Psoas muscle (tissue), 8 donors: ENCODE data around the gene NPR2. TPM values are rescaled to one million over a fixed set of nuclear protein-coding genes. Genes with fewer than 3 reads are reported as not detected.

Experiments
- ATAC-seq, 4 donors: fragments of 200-7000 bp; cut with Tn5 transposase; one replicate each; pipeline ENCODE4 v1.9.1; 2020; ENCODE audit warnings: moderate library complexity in 3 of 4, mild to moderate bottlenecking in 2 of 4
- DNase-seq, 2 donors: peaks; one replicate each; pipeline ENCODE4 v3.0.0-alpha.2; 2020
- H3K27ac ChIP-seq: fragments of 200-600 bp; one replicate; pipeline ENCODE4 v1.8.0; 2022
- H3K27me3 ChIP-seq, 3 donors: fragments of 200-600 bp in 1 of 3; one replicate each; pipeline versions ENCODE4 v1.6.1 to v1.8.0; 2013 to 2022; ENCODE audit warnings: low read length in 2 of 3, mild to moderate bottlenecking in 2 of 3, moderate library complexity in 1 of 3; ENCODE audit not compliant: insufficient read depth in 3 of 3
- H3K36me3 ChIP-seq, 2 donors: fragments of 200-600 bp in 1 of 2; one replicate each; pipeline versions ENCODE4 v1.6.1 to v1.8.0; 2013 to 2022; ENCODE audit warnings: low read depth in 1 of 2, mild to moderate bottlenecking in 1 of 2, moderate library complexity in 1 of 2; ENCODE audit not compliant: insufficient read depth in 1 of 2
- H3K4me1 ChIP-seq: fragments of 200-600 bp; one replicate; pipeline ENCODE4 v1.8.0; 2022
- H3K4me3 ChIP-seq: fragments of 200-600 bp; one replicate; pipeline ENCODE4 v1.8.0; 2022; ENCODE audit warnings: mild to moderate bottlenecking
- H3K9me3 ChIP-seq: fragments of 200-600 bp; one replicate; pipeline ENCODE4 v1.8.0; 2022
- WGBS, 3 donors: extraction: QIAGEN DNeasy Blood & Tissue Kit; methylation state at CpG; one replicate each; pipeline versions ENCODE4 v1.1.6 to v1.1.7; 2013; 5-methylcytosine and 5-hydroxymethylcytosine counted together
- intact Hi-C, 2 donors: fragments of 100-400 bp; cut with DNase I; formaldehyde crosslinking; loops; one replicate each; pipeline versions ENCODE4 v1.11.0 to v1.14.2; 2022
- polyA plus RNA-seq, 3 donors: library from polyadenylated mRNA; stranded (reverse); fragments of 200-250 nt; gene quantifications; one replicate each; pipeline ENCODE4 v1.2.3, GENCODE V29; 2013
- total RNA-seq, 4 donors: library from RNA; stranded (reverse); fragmentation: NEBNext Ultra II Directional in 2 of 4; extraction: Animal tissue kit (Norgen Biotek cat#: 25700) in 2 of 4; gene quantifications; one replicate each; pipeline versions ENCODE4 v1.2.1 to v1.2.4, GENCODE V29; 2021 to 2023
- TF ChIP-seq, protein P1 (sequence below): fragments of 200-600 bp; IDR thresholded peaks from one replicate; pipeline ENCODE4 v1.8.0; 2022; ENCODE audit warnings: antibody characterized with exemption
- donor health status: healthy with polysubstance abuse.
- donor health status: DM: no; HTN: no; CAD: no; lungs with moderate emphysema.
- donor health status: Bipolar disorder and iron deficiency.
- donor health status: healthy.
- donor health status: DM: yes; HTN: yes; CAD: no.
- donor health status: DM: no; HTN: no; CAD: no.
- donor health status: DM: no; HTN: no; CAD: no.
- donor health status: DM: yes; HTN: yes; CAD: no.

NPR2 gene
- total and polyA plus RNA-seq, 7 donors = 8.7 to 28.4 (median 15.5) TPM

DNA sequence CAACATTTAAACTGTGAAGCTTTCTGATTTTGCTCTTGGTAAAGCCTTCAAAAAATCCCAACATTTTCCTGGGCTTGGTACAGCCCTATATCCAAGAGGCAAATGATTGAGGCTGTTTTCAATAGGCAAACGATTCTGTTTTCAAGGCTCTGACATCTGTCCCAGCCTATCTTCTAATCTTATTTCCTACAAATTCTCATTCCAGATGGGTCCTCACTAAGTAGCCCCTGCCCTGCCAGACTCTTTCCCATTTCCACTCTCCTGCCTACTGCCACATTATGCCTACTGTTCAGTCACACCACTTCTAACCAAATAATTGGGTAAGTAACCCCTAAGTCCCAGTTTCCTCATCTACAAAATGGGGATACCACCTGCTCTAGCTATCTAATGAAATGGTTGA, 45.8 kb upstream of the NPR2 start:
- WGBS, 3 donors = 24 to 46% (median 31%) methylated on average over 1 of the region's 1 CpG
- Histone ChIP-seq H3K9me3 (no peaks in the 10 kb centered on the region), H3K4me3 (peak overlapping the region; percentile 93), H3K27me3 (no peaks in the 10 kb centered on the region), H3K27ac (peak overlapping the region; percentile 90), H3K36me3 (peaks cover 26 to 64% of the 10 kb centered on the region in 2 donors), H3K4me1 (peaks cover 47% of the 10 kb centered on the region)
- TF ChIP-seq, protein P1, sequence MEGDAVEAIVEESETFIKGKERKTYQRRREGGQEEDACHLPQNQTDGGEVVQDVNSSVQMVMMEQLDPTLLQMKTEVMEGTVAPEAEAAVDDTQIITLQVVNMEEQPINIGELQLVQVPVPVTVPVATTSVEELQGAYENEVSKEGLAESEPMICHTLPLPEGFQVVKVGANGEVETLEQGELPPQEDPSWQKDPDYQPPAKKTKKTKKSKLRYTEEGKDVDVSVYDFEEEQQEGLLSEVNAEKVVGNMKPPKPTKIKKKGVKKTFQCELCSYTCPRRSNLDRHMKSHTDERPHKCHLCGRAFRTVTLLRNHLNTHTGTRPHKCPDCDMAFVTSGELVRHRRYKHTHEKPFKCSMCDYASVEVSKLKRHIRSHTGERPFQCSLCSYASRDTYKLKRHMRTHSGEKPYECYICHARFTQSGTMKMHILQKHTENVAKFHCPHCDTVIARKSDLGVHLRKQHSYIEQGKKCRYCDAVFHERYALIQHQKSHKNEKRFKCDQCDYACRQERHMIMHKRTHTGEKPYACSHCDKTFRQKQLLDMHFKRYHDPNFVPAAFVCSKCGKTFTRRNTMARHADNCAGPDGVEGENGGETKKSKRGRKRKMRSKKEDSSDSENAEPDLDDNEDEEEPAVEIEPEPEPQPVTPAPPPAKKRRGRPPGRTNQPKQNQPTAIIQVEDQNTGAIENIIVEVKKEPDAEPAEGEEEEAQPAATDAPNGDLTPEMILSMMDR = no peak
- DNase-seq = no peak
- intact Hi-C loops = no loop called here
- ATAC-seq = no peak

- H3K4me3 ChIP-seq = peak overlapping the region; percentile 93
- DNase-seq (no peak), ATAC-seq (no peak)
- peak overlapping the region; percentile 90 for H3K27ac ChIP-seq
- intact Hi-C loops = no loop called here
- peaks cover 25 to 64% of the 10 kb centered on the region in 2 donors for H3K36me3 ChIP-seq
- H3K9me3 ChIP-seq = no peaks in the 10 kb centered on the region
- TF ChIP-seq, protein P1 = no peak
- H3K27me3 ChIP-seq = no peaks in the 10 kb centered on the region
- H3K4me1 ChIP-seq = peaks cover 51% of the 10 kb centered on the region
- WGBS, 3 donors = 12 to 32% (median 16%) methylated on average over 3 of the region's 3 CpGs
Measured at GRCh38 chr9:35746583-35746982, 44.8 kb upstream of the NPR2 start.

GRCh38 chr9:35748242-35748857, 43.0 kb upstream of the NPR2 start:
- H3K4me1 ChIP-seq = peaks cover 49% of the 10 kb centered on the region
- DNase-seq (no peak), ATAC-seq (peak in 3 of 4 donors; percentile 1 to 9 (median 2))
- H3K4me3 ChIP-seq = peak overlapping the region; percentile 93
- H3K27me3 ChIP-seq = no peaks in the 10 kb centered on the region
- no peaks in the 10 kb centered on the region for H3K9me3 ChIP-seq
- TF ChIP-seq, protein P1 = no peak
- WGBS, 3 donors = 0% methylated on average over 24 of the region's 24 CpGs
- H3K36me3 ChIP-seq = peaks cover 15 to 64% of the 10 kb centered on the region in 2 donors
- intact Hi-C loops = loop anchor here in 1 of 2 donors (2.0 kb wide), 1 partner anchor 14 kb away; no protein-coding TSS in a partner anchor
- peak overlapping the region; percentile 90 for H3K27ac ChIP-seq

DNA sequence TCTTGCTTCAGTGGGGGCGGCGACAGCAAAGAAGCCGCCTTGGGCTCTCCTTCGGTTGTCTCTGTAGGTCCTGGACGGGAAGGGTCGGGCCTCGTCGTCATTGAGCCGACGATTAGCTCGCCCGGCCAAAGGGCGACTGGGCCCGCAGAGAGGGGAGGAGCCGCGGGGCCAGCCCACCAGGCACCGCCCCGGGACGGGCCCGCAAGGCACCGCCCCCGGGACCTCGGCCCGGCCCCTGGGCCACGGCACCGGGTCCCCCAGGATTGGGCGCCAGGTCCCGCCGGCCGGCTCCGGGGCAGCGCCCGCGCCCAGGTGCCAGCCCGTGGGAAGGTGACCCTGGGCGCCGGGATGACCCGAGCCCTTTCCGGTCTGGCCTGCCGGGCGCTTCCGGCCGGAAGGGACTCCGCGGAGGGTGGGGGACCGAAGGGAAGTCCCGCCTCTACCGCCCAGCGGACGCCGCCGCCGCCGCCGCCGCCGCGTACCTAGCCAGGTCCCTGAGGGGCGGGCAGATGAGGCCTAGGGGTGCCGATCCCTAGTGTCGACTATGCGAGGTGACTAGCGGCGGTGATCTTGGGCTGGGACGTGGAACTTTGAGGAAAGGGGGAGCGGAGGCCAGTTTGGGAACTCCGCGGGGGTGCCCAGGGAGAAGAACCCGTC, 42.4 kb upstream of the NPR2 start, which contains the start of the genes GBA2 and RGP1:
Gene GBA2 (minus strand): TSS at position 371 of the 657 bp plus-strand sequence. CDS start 524 bp downstream, outside the sequence.
Gene RGP1 (plus strand): TSS at position 430 of the 657 bp plus-strand sequence. CDS start 469 bp downstream, outside the sequence.
- H3K27ac ChIP-seq = peak within 1 kb of the TSS; percentile 90
- intact Hi-C loops = loop anchor here in 1 of 2 donors (2.0 kb wide), 1 partner anchor 14 kb away; no protein-coding TSS in a partner anchor
- ATAC-seq = peak; percentile 93 to 95 (median 94)
- peak; percentile 88 to 94 for DNase-seq
- H3K27me3 ChIP-seq = no peaks in the 10 kb centered on the region
- H3K4me3 ChIP-seq = peak within 1 kb of the TSS; percentile 93
- TF ChIP-seq, protein P1 = no peak
- peaks cover 8 to 64% of the 10 kb centered on the region in 2 donors for H3K36me3 ChIP-seq
- no peaks in the 10 kb centered on the region for H3K9me3 ChIP-seq
- H3K4me1 ChIP-seq = peaks cover 42% of the 10 kb centered on the region
- WGBS, 3 donors = 0% methylated on average over 43 to 69 of the region's 69 CpGs
